Astrocyte (in vitro differentiated cells and primary cell): ENCODE data around the gene EMC10.

Experiments
- CTCF ChIP-seq: IDR thresholded peaks from 2 replicates; pipeline ENCODE4 v1.5.1; 2011; ENCODE audit warnings: low read depth, mild to moderate bottlenecking, inconsistent platforms, low read length, moderate library complexity; ENCODE audit not compliant: insufficient read depth
- EZH2 ChIP-seq: IDR thresholded peaks from 2 replicates; pipeline ENCODE4 v1.6.1; 2012; ENCODE audit warnings: mild to moderate bottlenecking, low read length, inconsistent platforms; ENCODE audit not compliant: insufficient read depth

- TF ChIP-seq CTCF: no peak
- no peak for TF ChIP-seq EZH2
These were observed 14.7 kb downstream of the EMC10 start for GRCh38 chr19:50490991-50491472.
